Osteoblast (primary cell): ENCODE data around the gene GAS6. TPM values are rescaled to one million over a fixed set of nuclear protein-coding genes. Genes with fewer than 3 reads are reported as not detected.

Experiments
- DNase-seq: peaks from one replicate; pipeline ENCODE4 v3.0.0; 2011; ENCODE audit warnings: low spot score, mixed read lengths; ENCODE audit not compliant: insufficient read length; ENCODE audit errors: missing footprints
- H2AFZ ChIP-seq: 2 replicates; pipeline ENCODE4 v1.6.0; 2011; ENCODE audit warnings: mild to moderate bottlenecking, low read length
- H3K27ac ChIP-seq: 2 replicates; pipeline ENCODE4 v1.5.1; 2011; ENCODE audit warnings: mild to moderate bottlenecking, low read depth, low read length, moderate library complexity
- H3K27me3 ChIP-seq: 2 replicates; pipeline ENCODE4 v1.6.0; 2012; ENCODE audit warnings: mild to moderate bottlenecking, control low read depth, inconsistent platforms, low read length, moderate library complexity; ENCODE audit not compliant: insufficient read depth
- H3K36me3 ChIP-seq: 2 replicates; pipeline ENCODE4 v1.5.1; 2011; ENCODE audit warnings: mild to moderate bottlenecking, low read length, control low read depth, moderate library complexity; ENCODE audit not compliant: insufficient read depth
- H3K4me1 ChIP-seq: 2 replicates; pipeline ENCODE4 v1.5.1; 2011; ENCODE audit warnings: mild to moderate bottlenecking, low read length, control low read depth, moderate library complexity; ENCODE audit not compliant: insufficient read depth
- H3K4me2 ChIP-seq: 2 replicates; pipeline ENCODE4 v1.6.0; 2011; ENCODE audit warnings: mild to moderate bottlenecking, low read length; ENCODE audit not compliant: insufficient read depth
- H3K4me3 ChIP-seq: fragments of 200-600 bp; sonication (generic); 3 replicates; pipeline ENCODE4 v1.5.1; 2012; ENCODE audit warnings: mild to moderate bottlenecking, low read length, inconsistent platforms; ENCODE audit not compliant: insufficient read depth
- H3K79me2 ChIP-seq: 2 replicates; pipeline ENCODE4 v1.6.0; 2012; ENCODE audit warnings: mild to moderate bottlenecking, low read length, control low read depth, inconsistent platforms; ENCODE audit not compliant: insufficient read depth
- H3K9me3 ChIP-seq: 2 replicates; pipeline ENCODE4 v1.5.1; 2011; ENCODE audit warnings: low read depth, low read length, control low read depth
- H4K20me1 ChIP-seq: 2 replicates; pipeline ENCODE4 v1.6.0; 2012; ENCODE audit warnings: mild to moderate bottlenecking, low read length, control low read depth; ENCODE audit not compliant: insufficient read depth
- CTCF ChIP-seq: IDR thresholded peaks from 2 replicates; pipeline ENCODE4 v1.5.1; 2011; ENCODE audit warnings: mild to moderate bottlenecking, low read depth, low read length, moderate library complexity; ENCODE audit errors: extremely low read depth
- total RNA-seq: library from RNA; depleted of rRNA; stranded (reverse); fragments of >200 nt; gene quantifications from 2 replicates; pipeline ENCODE4 v1.2.3, GENCODE V29; 2012

The GAS6 gene
- total RNA-seq, 1 donor, result 417 TPM

- Histone ChIP-seq H3K79me2 (no peaks in the 10 kb centered on the region), H3K27me3 (peaks cover 5% of the 10 kb centered on the region), H2AFZ (peak overlapping the region; percentile 59), H3K4me1 (peaks cover 3% of the 10 kb centered on the region), H3K27ac (no peak overlapping the region), H4K20me1 (no peaks in the 10 kb centered on the region), H3K4me3 (no peak overlapping the region), H3K9me3 (no peaks in the 10 kb centered on the region), H3K36me3 (no peaks in the 10 kb centered on the region), H3K4me2 (peak overlapping the region; percentile 23)
- DNase-seq, result peak; percentile 76
- no peak for TF ChIP-seq CTCF
Measured at GRCh38 chr13:113801289-113801961, 62.5 kb downstream of the GAS6 start.

GRCh38 chr13:113800576-113800926 is 63.3 kb downstream of the GAS6 start:
- Histone ChIP-seq H3K79me2 (no peaks in the 10 kb centered on the region), H3K27ac (no peak overlapping the region), H4K20me1 (no peaks in the 10 kb centered on the region), H3K4me3 (no peak overlapping the region), H3K27me3 (peaks cover 5% of the 10 kb centered on the region), H3K4me2 (no peak overlapping the region), H3K4me1 (peaks cover 3% of the 10 kb centered on the region), H3K36me3 (no peaks in the 10 kb centered on the region), H2AFZ (no peak overlapping the region), H3K9me3 (no peaks in the 10 kb centered on the region)
- peak; percentile 78 for DNase-seq
- TF ChIP-seq CTCF, result no peak

DNA sequence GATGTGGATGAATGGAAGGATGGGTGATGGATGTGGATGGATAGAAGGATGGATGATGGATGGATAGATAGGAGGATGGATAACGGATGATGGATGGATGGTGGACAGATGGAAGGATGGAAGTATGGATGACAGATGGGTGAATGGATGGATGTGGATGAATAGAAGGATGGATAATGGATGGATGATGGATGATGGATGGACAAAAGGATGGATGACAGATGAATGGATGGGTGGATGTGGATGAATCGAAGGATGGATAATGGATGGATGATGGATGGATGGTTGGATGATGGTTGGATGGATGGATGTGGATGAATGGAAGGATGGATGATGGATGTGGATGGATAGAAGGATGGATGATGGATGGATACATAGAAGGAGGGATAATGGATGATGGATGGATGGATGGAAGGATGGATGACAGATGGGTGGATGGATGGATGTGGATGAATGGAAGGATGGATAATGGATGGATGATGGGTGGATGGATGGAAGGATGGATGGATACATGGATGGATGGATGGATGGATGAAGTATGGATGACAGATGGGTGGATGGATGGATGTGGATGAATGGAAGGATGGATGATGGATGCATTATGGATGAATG is 65.6 kb downstream of the GAS6 start:
- no peak for TF ChIP-seq CTCF
- DNase-seq, result peak; percentile 1
- Histone ChIP-seq H3K9me3 (no peaks in the 10 kb centered on the region), H3K36me3 (no peaks in the 10 kb centered on the region), H4K20me1 (no peaks in the 10 kb centered on the region), H2AFZ (no peak overlapping the region), H3K4me3 (no peak overlapping the region), H3K4me1 (peaks cover 3% of the 10 kb centered on the region), H3K27me3 (peaks cover 5% of the 10 kb centered on the region), H3K27ac (no peak overlapping the region), H3K79me2 (no peaks in the 10 kb centered on the region), H3K4me2 (no peak overlapping the region)

GRCh38 chr13:113796964-113797676 is 66.8 kb downstream of the GAS6 start:
- peaks cover 8% of the 10 kb centered on the region for H3K27me3 ChIP-seq
- DNase-seq, result peak; percentile 78
- H3K79me2 ChIP-seq, result no peaks in the 10 kb centered on the region
- no peak overlapping the region for H3K27ac ChIP-seq
- no peaks in the 10 kb centered on the region for H4K20me1 ChIP-seq
- no peaks in the 10 kb centered on the region for H3K9me3 ChIP-seq
- H3K36me3 ChIP-seq, result no peaks in the 10 kb centered on the region
- H2AFZ ChIP-seq, result no peak overlapping the region
- peaks cover 3% of the 10 kb centered on the region for H3K4me1 ChIP-seq
- no peak overlapping the region for H3K4me2 ChIP-seq
- H3K4me3 ChIP-seq, result no peak overlapping the region
- no peak for TF ChIP-seq CTCF
